A549 (cell line): ENCODE data around the gene BFSP2. TPM values are rescaled to one million over a fixed set of nuclear protein-coding genes. Genes with fewer than 3 reads are reported as not detected.

Experiments
- ATAC-seq, 2 experiments: fragments of 200-7000 bp in 1 of 2; fragments of >200 bp in 1 of 2; cut with Nextera tagmentation in 1 of 2; cut with Tn5 transposase in 1 of 2; 3 replicates each; pipeline versions ENCODE4 v1.8.0 to v1.9.1; 2018 to 2020; ENCODE audit warnings: mild to moderate bottlenecking in 1 of 2, moderate library complexity in 1 of 2
- CTCF ChIA-PET: fragments of 300-600 bp; sonication (Branson Sonifier 250); formaldehyde crosslinking; extraction: SDS; loops from one replicate; lab custom pipeline; 2021; ENCODE audit warnings: antibody characterized with exemption, inconsistent platforms; lab: Yijun Ruan, JAX
- POLR2A ChIA-PET: fragments of 350-600 bp; formaldehyde crosslinking; extraction: SDS; loops from one replicate; lab custom pipeline; 2021; ENCODE audit warnings: antibody characterized with exemption, inconsistent platforms; lab: Yijun Ruan, JAX
- DNase-seq, 2 experiments: peaks; one replicate each; pipeline versions ENCODE4 v3.0.0 to v3.0.0-alpha.2; 2011 to 2016; ENCODE audit warnings: low read depth in 1 of 2, low spot score in 1 of 2
- FAIRE-seq: peaks from 2 replicates; lab custom pipeline; 2011; peaks lifted over from hg19 to GRCh38; lab: Jason Lieb, UNC
- H3K27ac ChIP-seq, 2 experiments: fragments of >200 bp; sonication (Bioruptor Twin); formaldehyde crosslinking; 3 replicates each; pipeline ENCODE4 v1.5.1; 2016 to 2017
- H3K4me1 ChIP-seq: fragments of >200 bp; sonication (Bioruptor Twin); formaldehyde crosslinking; 3 replicates; pipeline ENCODE4 v1.6.1; 2016
- H3K4me2 ChIP-seq: fragments of >200 bp; sonication (Bioruptor Twin); formaldehyde crosslinking; 3 replicates; pipeline ENCODE4 v1.6.1; 2016
- H3K4me3 ChIP-seq: fragments of >200 bp; sonication (Bioruptor Twin); formaldehyde crosslinking; 3 replicates; pipeline ENCODE4 v1.5.1; 2016
- H3K9me3 ChIP-seq: fragments of >200 bp; sonication (Bioruptor Twin); formaldehyde crosslinking; 3 replicates; pipeline ENCODE4 v1.6.1; 2016
- CHD2 ChIP-seq: fragments of 150-350 bp; IDR thresholded peaks from 2 replicates; pipeline ENCODE4 v1.6.1; 2014; ENCODE audit warnings: low read length; ENCODE audit not compliant: partially characterized antibody
- EP300 ChIP-seq, 2 experiments: fragments of >200 bp; sonication (Bioruptor Twin); formaldehyde crosslinking; IDR thresholded peaks; 2 replicates in 1 of 2; 3 replicates in 1 of 2; pipeline ENCODE4 v1.6.1; 2016 to 2017
- FOSB ChIP-seq: fragments of 250-450 bp; sonication (Bioruptor Pico); IDR thresholded peaks from 2 replicates; pipeline ENCODE4 v1.5.0; 2020; ENCODE audit warnings: mild to moderate bottlenecking, moderate library complexity
- FOSL2 ChIP-seq, 2 experiments: fragments of 450-650 bp in 1 of 2; fragments of >200 bp in 1 of 2; sonication (Bioruptor Twin) in 1 of 2; formaldehyde crosslinking; IDR thresholded peaks; 2 replicates each; pipeline versions ENCODE4 v1.5.0 to v1.6.1; 2016 to 2020; ENCODE audit warnings: mild to moderate bottlenecking in 1 of 2, moderate library complexity in 1 of 2
- HOXB5 ChIP-seq: fragments of 250-450 bp; sonication (Bioruptor Pico); IDR thresholded peaks from 2 replicates; pipeline ENCODE4 v1.5.0; 2020; ENCODE audit warnings: mild to moderate bottlenecking, moderate library complexity
- JUN ChIP-seq, 2 experiments: fragments of >200 bp; sonication (Bioruptor Twin); formaldehyde crosslinking; IDR thresholded peaks; 2 replicates in 1 of 2; 3 replicates in 1 of 2; pipeline ENCODE4 v1.6.1; 2016 to 2017
- KDM5A ChIP-seq: fragments of 200-600 bp; sonication (generic); IDR thresholded peaks from 2 replicates; pipeline ENCODE4 v1.6.1; 2016; ENCODE audit warnings: antibody characterized with exemption, mild to moderate bottlenecking
- MAFK ChIP-seq: fragments of 450-650 bp; IDR thresholded peaks from 2 replicates; pipeline ENCODE4 v1.6.1; 2014; ENCODE audit not compliant: partially characterized antibody
- MYC ChIP-seq: IDR thresholded peaks from 2 replicates; pipeline ENCODE4 v1.6.1; 2012; ENCODE audit warnings: mild to moderate bottlenecking, inconsistent platforms, low read length, improper control_type of control experiment, borderline replicate concordance
- PBX3 ChIP-seq: IDR thresholded peaks from 2 replicates; pipeline ENCODE4 v1.6.1; 2012
- PHF8 ChIP-seq: fragments of 200-600 bp; sonication (generic); IDR thresholded peaks from 2 replicates; pipeline ENCODE4 v1.6.1; 2016; ENCODE audit warnings: low read depth, mild to moderate bottlenecking, antibody characterized with exemption, moderate library complexity, borderline replicate concordance
- POLR2AphosphoS2 ChIP-seq: conservative IDR thresholded peaks from 2 replicates; pipeline ENCODE4 v1.6.1; 2012; ENCODE audit warnings: low read length, improper control_type of control experiment, inconsistent platforms
- RCOR1 ChIP-seq: fragments of 150-350 bp; IDR thresholded peaks from 2 replicates; pipeline ENCODE4 v1.6.1; 2014; ENCODE audit warnings: antibody characterized with exemption, low read length, low read depth
- SREBF2 ChIP-seq: fragments of 450-650 bp; IDR thresholded peaks from 2 replicates; pipeline ENCODE4 v1.6.1; 2014; ENCODE audit warnings: mild to moderate bottlenecking, moderate library complexity
- TFCP2L1 ChIP-seq: fragments of 250-450 bp; sonication (Bioruptor Pico); IDR thresholded peaks from 2 replicates; pipeline ENCODE4 v1.5.0; 2021; ENCODE audit warnings: mild to moderate bottlenecking
- ZFP36 ChIP-seq: fragments of 450-650 bp; IDR thresholded peaks from 2 replicates; pipeline ENCODE4 v1.6.1; 2014; ENCODE audit warnings: borderline replicate concordance; ENCODE audit not compliant: partially characterized antibody
- WGBS: methylation state at CpG from one replicate; pipeline ENCODE4 v1.1.6; 2017; ENCODE audit errors: missing lambda C conversion rate; 5-methylcytosine and 5-hydroxymethylcytosine counted together
- polyA plus RNA-seq, 4 experiments: library from polyadenylated mRNA; depleted of rRNA in 3 of 4; stranded (reverse); fragments of >200 nt; fragmentation: RNase III in 1 of 4; extraction: RNeasy Plus Mini Kit Qiagen cat#74134 plus additional on column Dnase treatment in 1 of 4; gene quantifications; 2 replicates in 3 of 4; 3 replicates in 1 of 4; pipeline ENCODE4 v1.2.3, GENCODE V29; 2011 to 2017
- TF ChIP-seq, protein P1 (sequence below): fragments of 250-450 bp; sonication (Bioruptor Pico); IDR thresholded peaks from 2 replicates; pipeline ENCODE4 v1.5.0; 2021; ENCODE audit warnings: mild to moderate bottlenecking, moderate library complexity, borderline replicate concordance

The BFSP2 gene
- polyA plus RNA-seq, 2 of the 4 experiments (the other 2 are of a cell fraction), result 0.18 TPM; not detected in 1

DNA sequence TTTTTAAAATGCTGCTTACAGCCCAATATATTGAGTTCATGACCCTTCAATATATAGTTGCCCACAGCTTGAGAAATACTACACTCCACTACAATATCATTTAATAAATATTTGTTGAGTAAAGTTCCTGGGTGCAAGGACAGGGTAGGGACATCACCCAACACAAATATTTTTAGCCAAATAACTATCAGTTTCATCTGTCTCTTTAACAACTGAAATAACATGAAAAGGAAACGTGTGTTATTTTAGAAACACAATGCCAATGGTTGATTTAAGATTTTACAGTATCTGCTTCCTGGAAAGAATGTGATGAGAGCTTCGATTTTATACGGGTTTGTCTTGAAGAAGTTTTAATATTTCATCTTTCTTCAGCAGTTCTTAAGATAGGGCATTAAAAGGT is 106.0 kb downstream of the BFSP2 start:
- TF ChIP-seq, protein P1, sequence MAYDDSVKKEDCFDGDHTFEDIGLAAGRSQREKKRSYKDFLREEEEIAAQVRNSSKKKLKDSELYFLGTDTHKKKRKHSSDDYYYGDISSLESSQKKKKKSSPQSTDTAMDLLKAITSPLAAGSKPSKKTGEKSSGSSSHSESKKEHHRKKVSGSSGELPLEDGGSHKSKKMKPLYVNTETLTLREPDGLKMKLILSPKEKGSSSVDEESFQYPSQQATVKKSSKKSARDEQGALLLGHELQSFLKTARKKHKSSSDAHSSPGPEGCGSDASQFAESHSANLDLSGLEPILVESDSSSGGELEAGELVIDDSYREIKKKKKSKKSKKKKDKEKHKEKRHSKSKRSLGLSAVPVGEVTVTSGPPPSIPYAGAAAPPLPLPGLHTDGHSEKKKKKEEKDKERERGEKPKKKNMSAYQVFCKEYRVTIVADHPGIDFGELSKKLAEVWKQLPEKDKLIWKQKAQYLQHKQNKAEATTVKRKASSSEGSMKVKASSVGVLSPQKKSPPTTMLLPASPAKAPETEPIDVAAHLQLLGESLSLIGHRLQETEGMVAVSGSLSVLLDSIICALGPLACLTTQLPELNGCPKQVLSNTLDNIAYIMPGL (CRISPR knock-in tag), result no peak
- TF ChIP-seq PHF8 (no peak), HOXB5 (CRISPR knock-in tag) (no peak)
- no peak for ATAC-seq
- H3K27ac ChIP-seq, result no peak overlapping the region
- CTCF ChIA-PET, result interaction anchor here (0.7 kb wide), 1 partner anchor 49 kb away, joined by 3 read pairs; no protein-coding TSS in a partner anchor
- FAIRE-seq, result no peak
- POLR2A ChIA-PET, result no interaction called here
- DNase-seq, result no peak
- no peaks in the 10 kb centered on the region for H3K9me3 ChIP-seq
- WGBS, result 11% methylated on average over 3 of the region's 3 CpGs
- no peak overlapping the region for H3K4me3 ChIP-seq
- peak overlapping the region; percentile 36; the same call in 2 of the 3 replicates for H3K4me2 ChIP-seq
- H3K4me1 ChIP-seq, result 0 out of 3 replicates have a peak, but pooled peaks cover 5% of the 10 kb centered on the region

- ATAC-seq, result no peak
- H3K27ac ChIP-seq, result no peak overlapping the region
- H3K4me3 ChIP-seq, result no peak overlapping the region
- no peaks in the 10 kb centered on the region for H3K9me3 ChIP-seq
- TF ChIP-seq MAFK, result peak; percentile 90
- TF ChIP-seq TFCP2L1 (CRISPR knock-in tag), result no peak
- FAIRE-seq, result no peak
- POLR2A ChIA-PET, result no interaction called here
- H3K4me2 ChIP-seq, result peak overlapping the region; percentile 36
- DNase-seq, result no peak
- WGBS, result 54% methylated on average over 9 of the region's 9 CpGs
- CTCF ChIA-PET, result interaction anchor here (0.7 kb wide), 1 partner anchor 49 kb away, joined by 3 read pairs; no protein-coding TSS in a partner anchor
- 0 out of 3 replicates have a peak, but pooled peaks cover 5% of the 10 kb centered on the region for H3K4me1 ChIP-seq
These were observed 106.5 kb downstream of the BFSP2 start for GRCh38 chr3:133506215-133506901.

GRCh38 chr3:133509488-133509887 is 109.6 kb downstream of the BFSP2 start:
- ATAC-seq (no peak), FAIRE-seq (no peak), DNase-seq (no peak)
- TF ChIP-seq EP300 (IDR thresholded peaks at IDR 0.05) (no peak), CHD2 (no peak), FOSB (no peak), FOSL2 (IDR thresholded peaks at IDR 0.05) (no peak), FOSL2 (CRISPR knock-in tag; IDR thresholded peaks at IDR 0.05) (no peak), KDM5A (no peak), ZFP36 (no peak), POLR2AphosphoS2 (no peak), RCOR1 (no peak), MYC (no peak), MAFK (no peak), HOXB5 (CRISPR knock-in tag) (no peak), JUN (IDR thresholded peaks at IDR 0.05) (no peak), SREBF2 (no peak), PBX3 (no peak)
- no peaks in the 10 kb centered on the region for H3K9me3 ChIP-seq
- no peak overlapping the region for H3K4me3 ChIP-seq
- 0 out of 3 replicates have a peak, but pooled peaks cover 5% of the 10 kb centered on the region for H3K4me1 ChIP-seq
- H3K4me2 ChIP-seq, result no peak overlapping the region
- ChIA-PET CTCF (interaction anchor here (1.6 kb wide), 1 partner anchor 21 kb away, joined by 3 read pairs; no protein-coding TSS in a partner anchor), POLR2A (no interaction called here)
- no peak overlapping the region for H3K27ac ChIP-seq
